Panc1 (cell line): Measurements from ENCODE around the gene MAGI2. TPM values are rescaled to one million over a fixed set of nuclear protein-coding genes. Genes with fewer than 3 reads are reported as not detected.

Source experiments
- ATAC-seq: fragments of 200-7000 bp; cut with Tn5 transposase; 2 replicates; pipeline ENCODE4 v1.9.1; 2020; ENCODE audit warnings: mild to moderate bottlenecking, moderate library complexity
- BruUV-seq: library from RNA; stranded (reverse); fragments of 400-500 nt; replicated peaks from 2 replicates; lab custom pipeline; 2021; lab: Mats Ljungman, UMichigan
- CTCF ChIA-PET: fragments of 300-600 bp; sonication (Branson Sonifier 250); formaldehyde crosslinking; loops from one replicate; lab custom pipeline; 2022; ENCODE audit warnings: antibody characterized with exemption; lab: Charles Lee
- POLR2A ChIA-PET: fragments of 300-600 bp; sonication (Branson Sonifier 250); formaldehyde crosslinking; loops from one replicate; lab custom pipeline; 2022; ENCODE audit warnings: antibody characterized with exemption; lab: Charles Lee
- DNase-seq: peaks from one replicate; pipeline ENCODE4 v3.0.0-alpha.2; 2010; ENCODE audit warnings: low read depth, low spot score
- H3K27ac ChIP-seq: 2 replicates; pipeline ENCODE4 v1.5.1; 2011; ENCODE audit warnings: mild to moderate bottlenecking, low read length, inconsistent platforms
- H3K27me3 ChIP-seq: fragments of 200-500 bp; sonication (Bioruptor generic); 2 replicates; pipeline ENCODE4 v1.6.0; 2014; ENCODE audit warnings: low read length, inconsistent platforms; ENCODE audit not compliant: control insufficient read depth, insufficient read depth
- H3K36me3 ChIP-seq: fragments of 200-500 bp; sonication (Bioruptor generic); 2 replicates; pipeline ENCODE4 v1.5.1; 2014; ENCODE audit warnings: inconsistent platforms, mild to moderate bottlenecking, low read length, moderate library complexity; ENCODE audit not compliant: control insufficient read depth, insufficient read depth
- H3K4me1 ChIP-seq: 2 replicates; pipeline ENCODE4 v1.5.1; 2011; ENCODE audit warnings: inconsistent platforms, mild to moderate bottlenecking, low read length, moderate library complexity; ENCODE audit not compliant: control insufficient read depth, insufficient read depth
- H3K4me3 ChIP-seq, 2 experiments: 2 replicates each; pipeline ENCODE4 v1.5.1; 2011 to 2012; ENCODE audit warnings: low read depth in 2 of 2, low read length in 2 of 2, mild to moderate bottlenecking in 2 of 2, inconsistent platforms in 1 of 2, moderate library complexity in 1 of 2
- H3K9me3 ChIP-seq: fragments of 200-500 bp; sonication (Bioruptor generic); 2 replicates; pipeline ENCODE4 v1.5.1; 2014; ENCODE audit warnings: low read depth, mild to moderate bottlenecking, inconsistent platforms, low read length, moderate library complexity; ENCODE audit not compliant: control insufficient read depth, insufficient read depth
- CTCF ChIP-seq: fragments of 450-650 bp; IDR thresholded peaks from 2 replicates; pipeline ENCODE4 v1.5.1; 2017; ENCODE audit warnings: mild to moderate bottlenecking
- POLR2AphosphoS5 ChIP-seq: IDR thresholded peaks from 2 replicates; pipeline ENCODE4 v1.6.1; 2012; ENCODE audit warnings: mild to moderate bottlenecking, low read depth, low read length, moderate library complexity
- REST ChIP-seq, 2 experiments: IDR thresholded peaks; 2 replicates each; pipeline ENCODE4 v1.6.1; 2011 to 2012; ENCODE audit warnings: low read depth in 2 of 2, control low read depth in 1 of 2, low read length in 1 of 2, mild to moderate bottlenecking in 1 of 2, moderate library complexity in 1 of 2; ENCODE audit not compliant: insufficient read depth in 1 of 2
- SIN3A ChIP-seq: IDR thresholded peaks from 2 replicates; pipeline ENCODE4 v1.6.1; 2012; ENCODE audit warnings: low read depth, mild to moderate bottlenecking, low read length, moderate library complexity, borderline replicate concordance; ENCODE audit not compliant: insufficient read depth
- TCF7L2 ChIP-seq: IDR thresholded peaks from 2 replicates; pipeline ENCODE4 v1.6.1; 2011; ENCODE audit warnings: mild to moderate bottlenecking, low read depth, low read length, inconsistent platforms
- in situ Hi-C: cut with HindIII; loops from 2 replicates; pipeline ENCODE4 v1.10.0; 2016; ENCODE audit warnings: low sequenced_read_pairs, low pct_unique_long_range_greater_than_20kb
- intact Hi-C: fragments of 100-400 bp; cut with micrococcal nuclease; formaldehyde crosslinking; loops from one replicate; pipeline ENCODE4 v1.10.0; 2022; ENCODE audit not compliant: unreplicated experiment
- total RNA-seq: library from RNA; stranded (reverse); gene quantifications from one replicate; pipeline ENCODE4 v1.2.1, GENCODE V29; 2021; ENCODE audit not compliant: unreplicated experiment

The MAGI2 gene
- total RNA-seq, 1 experiment from 2014 or later, result 5.4 TPM

GRCh38 chr7:78175330-78176100 is 1278.0 kb downstream of the MAGI2 start:
- intact Hi-C loops, result no loop called here
- BruUV-seq, result no TSS peak

GRCh38 chr7:78173666-78174065 is 1279.8 kb downstream of the MAGI2 start:
- TF ChIP-seq SIN3A (no peak), REST (IDR thresholded peaks at IDR 0.05; ENCODE audit: insufficient read depth in 1 of 2, low read depth in 2 of 2, low read length in 1 of 2) (no peak), POLR2AphosphoS5 (no peak), CTCF (no peak), TCF7L2 (no peak)
- no peaks in the 10 kb centered on the region for H3K9me3 ChIP-seq
- DNase-seq (no peak), ATAC-seq (no peak)
- H3K4me3 ChIP-seq, result no peak overlapping the region
- BruUV-seq, result no TSS peak
- ChIA-PET CTCF (no interaction called here), POLR2A (no interaction called here)
- no peaks in the 10 kb centered on the region for H3K4me1 ChIP-seq
- intact Hi-C loops, result no loop called here
- in situ Hi-C loops, result no loop called here
- H3K27me3 ChIP-seq, result no peaks in the 10 kb centered on the region; the same call in 1 of the 2 replicates
- H3K36me3 ChIP-seq, result no peaks in the 10 kb centered on the region
- H3K27ac ChIP-seq, result no peak overlapping the region

More at GRCh38 chr7:78175330-78176100, 1278.0 kb downstream of the MAGI2 start:
- TF ChIP-seq POLR2AphosphoS5 (no peak), REST (IDR thresholded peaks at IDR 0.05; ENCODE audit: insufficient read depth in 1 of 2, low read depth in 2 of 2, low read length in 1 of 2) (no peak), CTCF (no peak), SIN3A (no peak), TCF7L2 (no peak)
- H3K36me3 ChIP-seq, result no peaks in the 10 kb centered on the region
- CTCF ChIA-PET, result no interaction called here
- ATAC-seq, result no peak
- H3K4me3 ChIP-seq, result no peak overlapping the region
- no peaks in the 10 kb centered on the region for H3K9me3 ChIP-seq
- H3K27me3 ChIP-seq, result peaks cover 2% of the 10 kb centered on the region; the same call in 1 of the 2 replicates
- in situ Hi-C loops, result no loop called here
- no peak overlapping the region for H3K27ac ChIP-seq
- POLR2A ChIA-PET, result no interaction called here
- no peak for DNase-seq
- no peaks in the 10 kb centered on the region for H3K4me1 ChIP-seq
